ENCODE measurements around the gene SPARCL1.

GRCh38 chr4:87530229-87530628, 1.1 kb upstream of the SPARCL1 start:
- TF ChIP-seq CTCF (IDR thresholded peaks at IDR 0.05; ENCODE audit: low read length) (no peak), EZH2 (IDR thresholded peaks at IDR 0.05; ENCODE audit: borderline replicate concordance, low read length) (no peak)

All from OCI-LY1 (cell line).